Adrenal gland (tissue), 5 donors: Measurements from ENCODE around the gene UGT1A10.

Experiments
- POLR2A ChIP-seq, 2 donors: fragments of 450-650 bp; IDR thresholded peaks; one replicate each; pipeline ENCODE4 v1.6.1; 2017; ENCODE audit warnings: antibody characterized with exemption in 2 of 2, mild to moderate bottlenecking in 2 of 2, moderate library complexity in 1 of 2
- TF ChIP-seq, protein P1 (sequence below), 6 experiments: fragments of 450-650 bp in 4 of 6; fragments of 200-600 bp in 2 of 6; sonication (generic) in 1 of 6; IDR thresholded peaks; 1 replicate in 5 of 6; 2 replicates in 1 of 6; pipeline versions ENCODE4 v1.5.1 to v1.8.0; 2016 to 2021; ENCODE audit warnings: antibody characterized with exemption in 6 of 6, mild to moderate bottlenecking in 2 of 6, moderate library complexity in 1 of 6
- donor health status: DM: no; HTN: no; CAD: no.

GRCh38 chr2:233689501-233689900, 53.3 kb downstream of the UGT1A10 start:
- TF ChIP-seq, protein P1, sequence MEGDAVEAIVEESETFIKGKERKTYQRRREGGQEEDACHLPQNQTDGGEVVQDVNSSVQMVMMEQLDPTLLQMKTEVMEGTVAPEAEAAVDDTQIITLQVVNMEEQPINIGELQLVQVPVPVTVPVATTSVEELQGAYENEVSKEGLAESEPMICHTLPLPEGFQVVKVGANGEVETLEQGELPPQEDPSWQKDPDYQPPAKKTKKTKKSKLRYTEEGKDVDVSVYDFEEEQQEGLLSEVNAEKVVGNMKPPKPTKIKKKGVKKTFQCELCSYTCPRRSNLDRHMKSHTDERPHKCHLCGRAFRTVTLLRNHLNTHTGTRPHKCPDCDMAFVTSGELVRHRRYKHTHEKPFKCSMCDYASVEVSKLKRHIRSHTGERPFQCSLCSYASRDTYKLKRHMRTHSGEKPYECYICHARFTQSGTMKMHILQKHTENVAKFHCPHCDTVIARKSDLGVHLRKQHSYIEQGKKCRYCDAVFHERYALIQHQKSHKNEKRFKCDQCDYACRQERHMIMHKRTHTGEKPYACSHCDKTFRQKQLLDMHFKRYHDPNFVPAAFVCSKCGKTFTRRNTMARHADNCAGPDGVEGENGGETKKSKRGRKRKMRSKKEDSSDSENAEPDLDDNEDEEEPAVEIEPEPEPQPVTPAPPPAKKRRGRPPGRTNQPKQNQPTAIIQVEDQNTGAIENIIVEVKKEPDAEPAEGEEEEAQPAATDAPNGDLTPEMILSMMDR (IDR thresholded peaks at IDR 0.05), result no peak
- no peak for TF ChIP-seq POLR2A (IDR thresholded peaks at IDR 0.05)
